Stimulated activated CD8-positive, alpha-beta memory T cell treated with anti-CD3 and anti-CD28 coated beads, Interleukin-4, amount 100 ng/mL, for 48 hours (primary cell): ENCODE measurements around the gene ALKBH4.
"Not testable (repeated sequence)": the region's sequence is repeated elsewhere in the genome, so short reads cannot be mapped to it uniquely, and the experiment has no call there.

Experiments
- DNase-seq: peaks from one replicate; pipeline ENCODE4 v3.0.0-alpha.2; 2020

ALKBH4 gene

GRCh38 chr7:102474736-102475435 lies 10.2 kb upstream of the ALKBH4 start:
- DNase-seq: not testable (repeated sequence)

- not testable (repeated sequence) for DNase-seq
Measured at GRCh38 chr7:102474116-102474515, 9.5 kb upstream of the ALKBH4 start.

- DNase-seq: peak; percentile 20
Measured at GRCh38 chr7:102473271-102473991, 8.8 kb upstream of the ALKBH4 start.

- peak; percentile 22 for DNase-seq
Measured at GRCh38 chr7:102472126-102473041, 7.7 kb upstream of the ALKBH4 start.

GRCh38 chr7:102471791-102472125 lies 7.1 kb upstream of the ALKBH4 start:
- DNase-seq: no peak

- no peak for DNase-seq
Measured at GRCh38 chr7:102469972-102470825, 5.5 kb upstream of the ALKBH4 start.

- DNase-seq: no peak
Measured at GRCh38 chr7:102469351-102469971, 4.8 kb upstream of the ALKBH4 start.

- no peak for DNase-seq
Measured at GRCh38 chr7:102468478-102469350, 4.1 kb upstream of the ALKBH4 start.

- DNase-seq: no peak
Measured at GRCh38 chr7:102467581-102468477, 3.2 kb upstream of the ALKBH4 start.

- DNase-seq: no peak
Measured at GRCh38 chr7:102466097-102466496, 1.4 kb upstream of the ALKBH4 start.

- no peak for DNase-seq
Measured at GRCh38 chr7:102463841-102464576, 654 bp downstream of the ALKBH4 start.

- no peak for DNase-seq
Measured at GRCh38 chr7:102460467-102460866, 4.2 kb downstream of the ALKBH4 start.

- DNase-seq: no peak
Measured at GRCh38 chr7:102459221-102459844, 5.3 kb downstream of the ALKBH4 start.

GRCh38 chr7:102457352-102457924 lies 7.2 kb downstream of the ALKBH4 start:
- DNase-seq: no peak

GRCh38 chr7:102456327-102456726 lies 8.3 kb downstream of the ALKBH4 start:
- no peak for DNase-seq

GRCh38 chr7:102455596-102455995 lies 9.1 kb downstream of the ALKBH4 start:
- no peak for DNase-seq

- not testable (repeated sequence) for DNase-seq
Measured at GRCh38 chr7:102454932-102455331, 9.7 kb downstream of the ALKBH4 start.

- no peak for DNase-seq
Measured at GRCh38 chr7:102454468-102454867, 10.2 kb downstream of the ALKBH4 start.
